PC-9 (cell line): ENCODE data around the gene SLC17A1.

ENCODE experiments used
- EZH2 ChIP-seq: fragments of 200-600 bp; sonication (generic); IDR thresholded peaks from 2 replicates; pipeline ENCODE4 v1.8.0; 2017; ENCODE audit warnings: antibody characterized with exemption, low read depth
- TF ChIP-seq, protein P1 (sequence below): fragments of 200-600 bp; sonication (generic); conservative IDR thresholded peaks from 2 replicates; pipeline ENCODE4 v1.6.1; 2017; ENCODE audit warnings: mixed run types, antibody characterized with exemption, mild to moderate bottlenecking, moderate library complexity

DNA sequence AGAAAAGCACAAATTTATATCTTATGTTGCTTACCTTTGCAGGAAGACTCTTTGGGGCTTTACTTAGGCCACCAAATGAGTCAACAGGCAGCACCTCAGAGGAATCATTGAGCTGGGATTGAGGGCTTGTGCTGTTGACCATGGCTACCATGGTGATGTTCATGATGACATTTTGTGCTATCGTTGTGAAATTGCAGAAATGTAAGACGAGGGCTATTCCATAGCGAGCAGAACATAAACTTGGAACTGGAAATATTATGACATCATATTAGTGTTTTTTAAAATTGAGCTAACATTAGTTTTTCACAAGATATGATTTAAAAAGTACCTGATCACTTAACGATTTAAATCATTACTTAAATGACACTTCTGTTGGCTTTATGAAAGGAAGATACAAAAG is 30.3 kb upstream of the SLC17A1 start:
- TF ChIP-seq, protein P1, sequence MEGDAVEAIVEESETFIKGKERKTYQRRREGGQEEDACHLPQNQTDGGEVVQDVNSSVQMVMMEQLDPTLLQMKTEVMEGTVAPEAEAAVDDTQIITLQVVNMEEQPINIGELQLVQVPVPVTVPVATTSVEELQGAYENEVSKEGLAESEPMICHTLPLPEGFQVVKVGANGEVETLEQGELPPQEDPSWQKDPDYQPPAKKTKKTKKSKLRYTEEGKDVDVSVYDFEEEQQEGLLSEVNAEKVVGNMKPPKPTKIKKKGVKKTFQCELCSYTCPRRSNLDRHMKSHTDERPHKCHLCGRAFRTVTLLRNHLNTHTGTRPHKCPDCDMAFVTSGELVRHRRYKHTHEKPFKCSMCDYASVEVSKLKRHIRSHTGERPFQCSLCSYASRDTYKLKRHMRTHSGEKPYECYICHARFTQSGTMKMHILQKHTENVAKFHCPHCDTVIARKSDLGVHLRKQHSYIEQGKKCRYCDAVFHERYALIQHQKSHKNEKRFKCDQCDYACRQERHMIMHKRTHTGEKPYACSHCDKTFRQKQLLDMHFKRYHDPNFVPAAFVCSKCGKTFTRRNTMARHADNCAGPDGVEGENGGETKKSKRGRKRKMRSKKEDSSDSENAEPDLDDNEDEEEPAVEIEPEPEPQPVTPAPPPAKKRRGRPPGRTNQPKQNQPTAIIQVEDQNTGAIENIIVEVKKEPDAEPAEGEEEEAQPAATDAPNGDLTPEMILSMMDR, result no peak
- TF ChIP-seq EZH2, result no peak
